ENCODE data around the gene TMCC1. TPM values are rescaled to one million over a fixed set of nuclear protein-coding genes. Genes with fewer than 3 reads are reported as not detected.

TMCC1 gene
- total RNA-seq, 1 experiment from 2014 or later, result 7.9 TPM

- peak overlapping the region; percentile 74 for H3K27ac ChIP-seq
- no peak for DNase-seq (ENCODE audit: low read depth in 1 of 2, low spot score in 2 of 2)
- 0 out of 2 replicates have a peak, but pooled peaks cover 3% of the 10 kb centered on the region for H3K9me3 ChIP-seq (replicated peaks)
- H3K27me3 ChIP-seq (replicated peaks), result no peaks in the 10 kb centered on the region
- H3K4me3 ChIP-seq, result peak overlapping the region; percentile 49
- peaks cover 19% of the 10 kb centered on the region for H3K36me3 ChIP-seq
- H3K4me1 ChIP-seq (replicated peaks), result peaks cover 89% of the 10 kb centered on the region
Observed at GRCh38 chr3:129607391-129608068, 286.0 kb downstream of the TMCC1 start.

GRCh38 chr3:129606636-129607390 lies 286.7 kb downstream of the TMCC1 start, which contains the start of gene PLXND1:
PLXND1 (minus strand) TSS chr3:129606676; CDS start chr3:129606639, 37 bp downstream.
- DNase-seq (ENCODE audit: low read depth in 1 of 2, low spot score in 2 of 2), result peak; percentile 71 to 75
- Histone ChIP-seq H3K9me3 (replicated peaks) (0 out of 2 replicates have a peak, but pooled peaks cover 3% of the 10 kb centered on the region), H3K36me3 (peaks cover 23% of the 10 kb centered on the region), H3K27me3 (replicated peaks) (no peaks in the 10 kb centered on the region), H3K4me3 (peak within 1 kb of the TSS; percentile 88), H3K27ac (peak within 1 kb of the TSS; percentile 74), H3K4me1 (replicated peaks) (peaks cover 86% of the 10 kb centered on the region)

- peaks cover 23% of the 10 kb centered on the region for H3K36me3 ChIP-seq
- peak overlapping the region; percentile 61 for H3K27ac ChIP-seq
- 0 out of 2 replicates have a peak, but pooled peaks cover 3% of the 10 kb centered on the region for H3K9me3 ChIP-seq (replicated peaks)
- H3K4me1 ChIP-seq (replicated peaks), result peaks cover 79% of the 10 kb centered on the region
- no peaks in the 10 kb centered on the region for H3K27me3 ChIP-seq (replicated peaks)
- H3K4me3 ChIP-seq, result peak overlapping the region; percentile 88
- DNase-seq (ENCODE audit: low read depth in 1 of 2, low spot score in 2 of 2), result peak; percentile 58 to 66
Observed at GRCh38 chr3:129605922-129606635, 287.4 kb downstream of the TMCC1 start.

- no peaks in the 10 kb centered on the region for H3K27me3 ChIP-seq (replicated peaks)
- peak; percentile 61 to 63 for DNase-seq (ENCODE audit: low read depth in 1 of 2, low spot score in 2 of 2)
- H3K4me3 ChIP-seq, result peak overlapping the region; percentile 88
- 0 out of 2 replicates have a peak, but pooled peaks cover 3% of the 10 kb centered on the region for H3K9me3 ChIP-seq (replicated peaks)
- peaks cover 23% of the 10 kb centered on the region for H3K36me3 ChIP-seq
- peak overlapping the region; percentile 61; the same call in 1 of the 2 replicates for H3K27ac ChIP-seq
- H3K4me1 ChIP-seq (replicated peaks), result peaks cover 80% of the 10 kb centered on the region
Observed at GRCh38 chr3:129605203-129605921, 288.1 kb downstream of the TMCC1 start.

- H3K4me1 ChIP-seq (replicated peaks), result peaks cover 80% of the 10 kb centered on the region
- no peak overlapping the region for H3K27ac ChIP-seq
- no peak for DNase-seq (ENCODE audit: low read depth in 1 of 2, low spot score in 2 of 2)
Observed at GRCh38 chr3:129604767-129605166, 288.7 kb downstream of the TMCC1 start.

GRCh38 chr3:129603991-129604749 lies 289.3 kb downstream of the TMCC1 start:
- H3K27me3 ChIP-seq (replicated peaks), result no peaks in the 10 kb centered on the region
- DNase-seq (ENCODE audit: low read depth in 1 of 2, low spot score in 2 of 2), result no peak
- peaks cover 80% of the 10 kb centered on the region for H3K4me1 ChIP-seq (replicated peaks)
- H3K27ac ChIP-seq, result peak overlapping the region; percentile 84
- peak overlapping the region; percentile 88 for H3K4me3 ChIP-seq
- H3K36me3 ChIP-seq, result peaks cover 23% of the 10 kb centered on the region
- H3K9me3 ChIP-seq (replicated peaks), result 0 out of 2 replicates have a peak, but pooled peaks cover 3% of the 10 kb centered on the region

More at GRCh38 chr3:129604767-129605166, 288.7 kb downstream of the TMCC1 start:
- Histone ChIP-seq H3K4me3 (peak overlapping the region; percentile 88), H3K9me3 (replicated peaks) (0 out of 2 replicates have a peak, but pooled peaks cover 3% of the 10 kb centered on the region), H3K36me3 (peaks cover 23% of the 10 kb centered on the region), H3K27me3 (replicated peaks) (no peaks in the 10 kb centered on the region)

- Histone ChIP-seq H3K4me1 (replicated peaks) (peaks cover 80% of the 10 kb centered on the region), H3K27ac (peak overlapping the region; percentile 84), H3K36me3 (peaks cover 28% of the 10 kb centered on the region), H3K9me3 (replicated peaks) (0 out of 2 replicates have a peak, but pooled peaks cover 3% of the 10 kb centered on the region), H3K4me3 (peak overlapping the region; percentile 88), H3K27me3 (replicated peaks) (no peaks in the 10 kb centered on the region)
- DNase-seq (ENCODE audit: low read depth in 1 of 2, low spot score in 2 of 2), result no peak
Observed at GRCh38 chr3:129603561-129603942, 290.0 kb downstream of the TMCC1 start.

GRCh38 chr3:129602730-129603560 lies 290.6 kb downstream of the TMCC1 start:
- DNase-seq (ENCODE audit: low read depth in 1 of 2, low spot score in 2 of 2), result peak; percentile 93 to 97
- Histone ChIP-seq H3K9me3 (replicated peaks) (0 out of 2 replicates have a peak, but pooled peaks cover 3% of the 10 kb centered on the region), H3K4me1 (replicated peaks) (peaks cover 80% of the 10 kb centered on the region), H3K27me3 (replicated peaks) (no peaks in the 10 kb centered on the region), H3K36me3 (peaks cover 34% of the 10 kb centered on the region), H3K4me3 (peak overlapping the region; percentile 88), H3K27ac (peak overlapping the region; percentile 84)

- Histone ChIP-seq H3K27ac (peak overlapping the region; percentile 84), H3K4me3 (no peak overlapping the region), H3K9me3 (replicated peaks) (0 out of 2 replicates have a peak, but pooled peaks cover 3% of the 10 kb centered on the region), H3K4me1 (replicated peaks) (peaks cover 80% of the 10 kb centered on the region), H3K27me3 (replicated peaks) (no peaks in the 10 kb centered on the region), H3K36me3 (peaks cover 39% of the 10 kb centered on the region)
- DNase-seq (ENCODE audit: low read depth in 1 of 2, low spot score in 2 of 2), result no peak
Observed at GRCh38 chr3:129602309-129602708, 291.2 kb downstream of the TMCC1 start.

GRCh38 chr3:129601713-129602112 lies 291.8 kb downstream of the TMCC1 start:
- H3K27ac ChIP-seq, result no peak overlapping the region
- no peak for DNase-seq (ENCODE audit: low read depth in 1 of 2, low spot score in 2 of 2)
- H3K27me3 ChIP-seq (replicated peaks), result no peaks in the 10 kb centered on the region
- H3K9me3 ChIP-seq (replicated peaks), result 0 out of 2 replicates have a peak, but pooled peaks cover 3% of the 10 kb centered on the region
- H3K4me1 ChIP-seq (replicated peaks), result peaks cover 81% of the 10 kb centered on the region
- no peak overlapping the region for H3K4me3 ChIP-seq
- H3K36me3 ChIP-seq, result peaks cover 40% of the 10 kb centered on the region

- Histone ChIP-seq H3K4me1 (replicated peaks) (peaks cover 84% of the 10 kb centered on the region), H3K27ac (peak overlapping the region; percentile 36), H3K36me3 (peaks cover 38% of the 10 kb centered on the region), H3K9me3 (replicated peaks) (no peaks in the 10 kb centered on the region), H3K4me3 (no peak overlapping the region), H3K27me3 (replicated peaks) (no peaks in the 10 kb centered on the region)
- no peak for DNase-seq (ENCODE audit: low read depth in 1 of 2, low spot score in 2 of 2)
Observed at GRCh38 chr3:129600348-129600747, 293.2 kb downstream of the TMCC1 start.

Data from SJSA1 (cell line).